GM18907 (cell line): ENCODE measurements around the gene ARHGAP40.

Experiments used
- ATAC-seq: cut with Tn5 transposase; IDR thresholded peaks from one replicate; pipeline ENCODE4 v1.9.1; 2021; ENCODE audit warnings: mild to moderate bottlenecking, moderate library complexity; ENCODE audit not compliant: unreplicated experiment

Gene ARHGAP40

DNA sequence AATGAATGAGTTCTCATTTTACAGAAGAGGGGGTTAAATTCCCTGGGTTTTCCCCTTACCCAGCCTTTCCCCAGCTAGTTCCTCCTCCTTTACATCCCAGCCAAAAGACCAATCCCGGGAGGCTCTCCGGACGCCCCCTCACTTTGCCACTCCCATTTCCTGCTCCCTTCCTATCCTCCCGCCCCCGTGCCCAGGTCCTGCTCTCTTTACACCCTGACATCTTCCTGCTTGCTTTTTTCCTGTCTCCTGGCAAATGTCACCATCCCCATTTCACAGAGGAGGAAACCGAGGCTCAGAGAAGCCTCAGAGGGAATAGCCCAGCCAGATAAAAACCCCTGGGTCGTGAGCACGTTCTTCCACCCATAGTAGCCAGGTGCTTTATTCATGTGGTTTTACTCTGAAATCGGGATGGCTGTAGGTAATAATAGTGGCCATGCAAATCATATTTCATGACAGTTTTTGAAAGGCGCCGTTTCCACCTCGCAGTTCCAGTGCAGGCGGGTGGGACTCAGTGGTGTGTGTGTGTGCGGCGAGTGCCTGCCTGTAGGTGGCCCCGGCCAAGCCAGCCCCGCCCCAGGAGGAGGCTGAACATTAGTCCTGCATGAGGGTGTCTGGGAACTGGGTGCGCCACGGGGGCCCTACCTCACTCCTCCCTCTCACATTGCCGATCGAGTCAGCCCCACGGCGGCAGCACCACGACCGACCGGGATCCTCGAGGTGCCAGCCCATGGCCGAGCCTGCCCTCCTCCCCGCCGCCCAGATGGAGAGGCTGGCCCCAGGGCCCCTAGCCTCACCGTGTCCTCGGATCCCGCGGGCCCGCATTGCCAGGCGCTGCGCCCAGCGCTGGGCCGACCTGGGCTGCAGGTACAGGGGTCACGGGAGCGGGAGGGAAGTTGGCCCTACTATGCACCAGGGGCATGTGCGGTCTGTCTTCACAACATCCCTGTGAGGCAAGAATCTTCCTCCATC lies at the start of gene ARHGAP40:
ARHGAP40 (plus strand) TSS at position 594 of the 969 bp plus-strand sequence.
- no peak for ATAC-seq

DNA sequence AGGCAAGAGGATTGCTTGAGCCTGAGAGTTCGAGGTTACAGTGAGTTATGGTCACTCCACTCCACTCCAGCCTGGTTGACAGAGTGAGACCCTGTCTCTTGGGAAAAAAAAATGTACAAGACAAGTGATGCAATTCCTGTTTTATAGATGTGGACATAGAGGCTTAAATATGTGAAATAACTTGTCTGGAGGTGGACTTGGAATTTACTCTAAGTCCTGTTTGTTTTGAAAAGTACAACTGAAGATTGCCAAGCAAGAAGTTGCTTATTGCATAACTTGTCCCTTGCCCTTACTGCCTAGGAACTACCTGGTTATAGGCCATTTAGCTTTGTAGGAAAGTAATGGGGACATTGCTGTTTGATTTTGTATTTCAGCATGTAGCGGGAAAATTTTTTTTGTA lies 46.6 kb upstream of the ARHGAP40 start:
- no peak for ATAC-seq

DNA sequence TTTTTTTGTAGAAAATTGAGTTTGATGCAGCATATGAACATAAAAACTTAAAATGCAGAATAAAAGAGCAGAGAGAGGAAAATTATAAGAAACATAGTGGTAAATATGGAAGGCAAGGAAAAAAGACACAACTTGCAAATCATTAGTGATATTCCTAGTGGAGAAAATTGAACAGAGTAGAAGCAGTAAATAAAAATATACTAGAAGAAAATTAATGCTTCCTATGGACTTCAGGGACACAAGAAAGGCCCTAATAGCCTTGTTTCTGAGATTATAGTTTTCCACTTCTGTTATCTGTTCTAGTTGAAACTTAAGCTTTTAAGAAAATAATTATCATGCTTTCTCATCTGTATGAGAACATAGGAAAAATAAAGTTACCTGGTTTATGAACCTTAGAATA lies 46.2 kb upstream of the ARHGAP40 start:
- ATAC-seq: no peak

DNA sequence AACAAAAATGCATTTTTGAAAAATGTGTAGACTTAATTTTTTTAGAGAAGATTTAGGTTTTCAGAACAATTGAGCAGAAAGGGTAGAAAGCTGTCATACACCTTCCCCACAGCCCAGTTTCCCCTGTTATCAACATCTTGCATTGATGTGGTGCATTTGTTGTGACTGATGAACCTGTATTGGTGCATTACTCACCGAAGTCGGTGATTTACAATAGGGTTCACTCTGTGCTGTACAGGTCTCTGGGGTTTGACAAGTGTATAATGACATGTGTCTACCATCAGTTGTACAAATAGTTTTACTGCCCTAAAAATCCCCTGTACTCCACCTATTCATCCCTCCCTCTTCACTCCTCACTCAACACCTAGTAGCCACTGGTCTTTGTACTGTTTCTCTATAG lies 44.4 kb upstream of the ARHGAP40 start:
- no peak for ATAC-seq

DNA sequence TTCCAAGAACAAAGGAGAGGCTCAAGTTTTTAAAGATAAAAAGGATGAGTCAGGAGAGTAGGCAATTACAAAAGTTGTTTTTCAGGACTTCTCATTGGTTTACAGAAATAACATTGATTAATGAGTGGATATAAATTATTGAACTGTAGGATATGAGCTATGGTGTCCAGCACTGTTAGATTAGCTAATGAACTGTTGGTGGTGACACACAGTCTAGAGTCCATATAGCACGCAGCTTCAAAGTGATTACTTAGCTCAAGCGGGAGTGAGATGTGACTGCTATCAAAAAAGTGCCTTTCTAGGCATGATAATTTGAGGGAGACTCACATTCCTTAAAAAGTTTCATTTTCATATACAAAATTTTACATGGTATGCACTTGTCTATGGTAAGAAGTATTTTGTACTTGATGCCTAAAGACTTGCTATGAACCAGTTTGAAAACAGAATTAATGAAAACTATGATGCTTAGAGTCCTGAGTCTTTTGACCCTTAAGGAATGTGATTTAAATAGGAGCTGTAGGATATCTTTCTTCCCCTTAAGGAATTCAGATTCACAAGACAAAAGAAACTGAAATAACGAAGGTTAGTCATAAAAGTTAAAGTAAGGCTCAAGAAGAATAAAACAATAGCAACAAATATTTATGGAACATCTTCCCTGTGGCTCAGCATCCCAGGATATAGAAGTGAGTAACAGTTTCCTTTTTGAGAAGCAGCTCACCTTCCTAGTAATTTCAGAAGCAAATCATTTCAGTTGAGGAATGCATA lies 42.8 kb upstream of the ARHGAP40 start:
- no peak for ATAC-seq

DNA sequence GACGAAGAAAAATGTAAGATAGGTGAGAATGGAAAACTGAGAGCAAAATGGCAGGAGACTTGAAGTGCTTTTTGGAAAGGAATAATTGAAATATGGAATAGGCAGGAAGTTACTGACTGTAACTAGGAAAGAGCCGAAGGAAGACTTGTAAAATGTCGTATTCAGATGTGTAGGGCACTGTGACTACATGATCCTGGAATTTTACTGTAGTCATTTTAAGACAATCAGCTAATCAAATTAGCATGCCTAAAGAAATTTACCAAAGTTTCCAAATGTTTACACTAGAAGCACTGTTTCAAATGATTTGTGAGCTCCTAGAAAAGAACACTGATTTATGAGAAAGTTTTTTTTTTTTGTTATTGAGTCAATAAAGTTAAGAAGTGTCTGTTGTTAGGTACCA lies 41.8 kb upstream of the ARHGAP40 start:
- no peak for ATAC-seq

DNA sequence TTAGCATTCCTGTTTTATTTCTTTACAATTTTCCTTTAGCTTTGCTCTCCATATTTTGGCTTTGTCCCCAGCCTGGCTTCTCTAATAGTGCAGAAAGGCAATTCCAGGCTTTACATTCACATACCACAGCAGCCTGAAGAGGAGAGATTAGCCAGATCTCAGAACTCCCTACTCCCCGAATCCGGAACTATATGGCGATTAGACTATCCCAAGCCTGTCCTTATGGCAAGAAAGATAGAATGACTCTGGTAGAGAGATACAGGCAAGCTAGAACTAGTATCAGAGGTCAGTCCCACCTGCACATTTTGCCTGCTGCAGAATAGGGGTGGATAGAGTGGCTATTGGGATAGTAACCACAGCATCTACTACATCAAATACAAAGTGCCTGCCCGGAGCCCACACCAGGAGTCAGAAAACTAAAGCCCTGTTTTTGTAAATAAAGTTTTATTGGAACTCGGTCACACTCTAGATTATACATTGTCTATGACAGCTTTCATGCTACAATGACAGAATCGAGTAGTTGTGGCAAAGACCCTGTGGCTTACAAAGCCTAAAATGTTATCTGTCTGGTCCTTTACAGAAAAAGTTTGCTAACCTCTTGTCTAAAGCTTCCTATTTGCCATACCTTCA lies 37.7 kb upstream of the ARHGAP40 start:
- no peak for ATAC-seq

DNA sequence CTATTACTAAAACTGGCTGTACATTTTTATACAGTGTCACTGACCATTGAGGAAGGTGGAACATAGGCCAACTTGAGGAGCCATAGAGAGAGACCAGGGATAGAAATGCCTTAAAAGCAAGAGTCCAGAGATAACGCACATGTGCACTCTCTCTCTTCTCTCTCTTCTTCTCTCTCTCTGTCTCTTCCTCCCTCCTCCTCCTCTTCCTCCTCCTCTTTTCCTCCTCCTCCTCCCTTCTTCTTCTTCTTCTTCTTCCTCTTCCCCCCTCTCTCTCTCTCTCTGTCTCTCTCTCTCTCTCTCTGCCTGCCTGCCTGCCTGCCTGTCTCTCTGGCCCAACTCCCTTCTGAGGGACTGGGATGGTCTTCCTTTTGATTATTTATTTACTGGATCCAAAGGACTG lies 36.9 kb upstream of the ARHGAP40 start:
- ATAC-seq: no peak

DNA sequence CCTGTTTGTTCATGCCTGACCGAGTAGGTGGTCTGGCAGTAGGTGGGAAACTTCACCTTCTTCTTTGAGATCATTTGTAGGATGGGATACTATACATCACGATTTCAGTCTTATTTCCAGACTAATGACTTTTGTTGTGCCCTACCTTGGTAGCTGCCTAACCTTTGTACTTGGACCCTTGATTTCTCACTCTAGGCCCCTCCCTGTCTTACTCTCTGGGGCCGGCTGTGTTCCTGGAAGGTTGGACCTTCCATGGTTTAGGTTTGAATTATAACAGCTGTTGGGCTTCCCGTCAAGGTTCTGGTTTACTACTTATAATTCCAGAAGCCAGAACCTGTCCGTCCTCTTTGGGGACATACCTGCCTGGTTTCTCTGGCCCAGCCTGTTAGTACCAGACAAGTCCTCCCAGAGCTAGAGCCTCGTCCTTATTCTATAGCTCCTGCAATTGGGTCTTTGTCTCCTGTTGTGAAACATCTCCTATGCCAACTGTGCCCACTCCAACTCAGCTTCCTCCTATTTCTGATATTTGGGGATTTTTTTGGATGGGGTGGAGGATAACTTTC lies 35.5 kb upstream of the ARHGAP40 start:
- ATAC-seq: no peak

DNA sequence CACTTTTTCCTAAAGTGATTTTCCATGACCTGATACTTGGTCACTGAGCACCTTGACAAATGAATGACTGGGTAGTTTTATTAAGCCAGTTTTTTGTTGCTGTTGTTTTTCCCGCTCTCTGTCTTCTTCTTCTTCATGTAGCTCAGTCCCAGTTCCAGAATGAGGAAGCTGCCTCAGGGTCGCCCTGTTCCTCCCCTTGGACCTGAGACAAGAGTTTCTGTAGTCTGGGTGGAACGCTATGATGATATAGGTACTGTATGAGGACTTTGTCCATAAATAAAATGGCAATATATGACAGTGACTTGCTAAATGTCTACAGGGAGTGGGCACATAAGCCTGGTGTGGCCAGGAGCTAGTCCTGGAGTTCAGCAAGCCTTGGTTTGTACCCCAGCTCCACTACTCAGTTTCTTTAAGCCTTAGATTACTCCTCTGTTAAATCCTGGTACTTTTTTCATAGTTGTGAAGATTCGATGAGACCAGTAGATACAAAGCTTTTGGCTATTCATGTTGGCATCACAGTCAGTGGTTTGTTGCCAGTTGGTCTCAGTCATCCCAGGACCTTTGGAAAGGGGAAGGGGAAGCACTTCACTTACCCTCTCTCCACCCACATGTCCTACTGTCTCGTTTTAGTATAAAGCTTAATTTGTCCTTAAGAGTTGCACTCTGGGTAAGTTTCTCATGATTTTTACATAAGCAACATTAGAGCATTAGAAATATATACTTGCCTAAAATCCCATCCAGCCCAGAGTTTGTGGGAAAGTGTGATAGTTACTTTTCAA lies 31.7 kb upstream of the ARHGAP40 start:
- ATAC-seq: no peak

DNA sequence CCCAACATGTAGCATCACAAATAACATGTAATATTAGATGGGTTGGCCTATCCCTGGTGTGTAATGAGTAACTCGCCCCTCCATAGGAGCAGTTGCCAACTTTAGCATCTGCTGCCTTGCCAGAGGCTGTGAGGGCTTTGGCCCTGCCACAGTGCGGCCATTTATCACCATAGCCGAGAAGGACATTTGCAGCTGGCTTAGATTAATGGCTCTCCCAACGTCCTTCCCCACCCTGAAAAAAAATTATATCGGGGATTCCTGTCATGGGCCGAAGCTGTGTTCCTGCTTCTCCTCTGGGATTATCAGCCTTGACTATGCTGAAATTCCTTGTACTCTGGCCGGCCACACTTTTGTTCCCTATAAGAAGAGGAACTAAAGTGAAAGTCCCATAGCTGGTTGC lies 28.2 kb upstream of the ARHGAP40 start:
- no peak for ATAC-seq

DNA sequence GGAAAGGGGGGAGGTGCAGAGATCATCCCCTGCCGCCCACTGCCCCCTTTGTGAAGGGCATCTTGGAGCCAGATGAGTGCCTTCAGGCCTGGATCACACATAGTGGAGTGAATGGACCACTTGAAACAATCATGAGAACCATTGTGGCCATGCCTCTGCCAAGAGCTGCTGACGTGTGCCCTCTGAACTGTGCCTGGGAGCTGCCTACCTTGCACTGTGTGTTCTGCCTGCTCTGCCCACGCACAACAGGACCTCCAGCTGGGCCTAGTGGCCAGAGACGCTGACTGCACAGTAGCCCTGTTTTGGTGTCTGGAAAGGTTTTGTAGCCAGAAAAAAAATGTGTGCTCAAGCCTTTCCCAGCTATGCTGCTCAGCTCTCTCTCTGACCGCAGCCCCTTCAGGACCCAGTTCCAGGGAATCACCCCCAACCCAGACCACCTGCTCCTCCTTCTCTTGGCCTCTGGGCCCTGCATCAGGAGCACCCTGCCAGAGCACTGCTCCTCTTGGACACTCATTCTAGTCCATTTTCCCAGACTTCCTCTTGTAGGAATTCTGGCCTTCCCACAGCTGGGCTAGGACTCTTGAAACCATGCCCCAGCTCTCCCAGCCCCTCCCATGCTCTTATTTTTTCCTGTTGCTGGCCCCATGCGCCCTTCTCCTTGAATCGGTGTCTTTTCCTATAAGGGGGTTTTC lies 22.2 kb upstream of the ARHGAP40 start:
- no peak for ATAC-seq

DNA sequence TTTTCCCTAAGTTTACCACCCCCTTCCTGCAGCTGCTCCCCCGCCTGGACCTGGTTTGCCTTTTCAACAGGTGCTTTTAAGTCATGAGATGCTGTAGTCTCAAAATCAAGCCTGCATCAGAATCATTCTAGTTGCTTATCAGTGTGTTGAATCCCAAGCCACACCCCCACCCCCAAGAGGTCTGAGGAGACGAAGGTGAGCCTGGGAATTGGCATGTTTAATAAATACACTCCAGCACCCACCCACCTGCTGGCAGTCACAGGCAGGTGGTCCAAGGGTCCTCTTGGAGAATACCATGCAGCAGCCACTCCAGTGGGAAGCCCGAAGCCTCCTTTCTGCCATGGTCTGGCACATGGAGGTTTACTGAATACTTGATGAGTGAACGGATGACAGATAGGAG lies 21.7 kb upstream of the ARHGAP40 start:
- no peak for ATAC-seq

DNA sequence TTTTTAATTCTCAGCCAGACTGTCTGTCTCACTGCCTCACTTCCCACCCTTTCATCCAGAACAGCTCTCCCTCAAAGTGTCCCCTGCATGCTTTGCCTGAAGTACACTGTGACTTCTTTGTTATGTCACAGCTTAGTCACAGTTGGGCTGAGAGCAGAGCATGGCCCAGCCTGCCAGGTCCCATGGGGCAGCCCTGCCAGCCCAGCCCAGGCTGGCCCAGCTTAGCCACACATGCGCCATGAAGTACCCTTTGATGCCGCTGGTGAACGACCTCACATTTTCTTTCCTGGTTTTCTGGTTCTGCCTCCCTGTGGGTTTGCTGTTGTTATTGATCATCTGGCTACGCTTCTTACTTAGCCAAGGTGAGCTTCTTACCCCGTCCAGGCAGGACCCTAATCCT lies 20.6 kb upstream of the ARHGAP40 start, which contains the start of gene ADIG:
ADIG (plus strand) TSS at position 185 of the 400 bp plus-strand sequence; CDS start at position 239, 54 bp downstream.
- ATAC-seq: no peak

DNA sequence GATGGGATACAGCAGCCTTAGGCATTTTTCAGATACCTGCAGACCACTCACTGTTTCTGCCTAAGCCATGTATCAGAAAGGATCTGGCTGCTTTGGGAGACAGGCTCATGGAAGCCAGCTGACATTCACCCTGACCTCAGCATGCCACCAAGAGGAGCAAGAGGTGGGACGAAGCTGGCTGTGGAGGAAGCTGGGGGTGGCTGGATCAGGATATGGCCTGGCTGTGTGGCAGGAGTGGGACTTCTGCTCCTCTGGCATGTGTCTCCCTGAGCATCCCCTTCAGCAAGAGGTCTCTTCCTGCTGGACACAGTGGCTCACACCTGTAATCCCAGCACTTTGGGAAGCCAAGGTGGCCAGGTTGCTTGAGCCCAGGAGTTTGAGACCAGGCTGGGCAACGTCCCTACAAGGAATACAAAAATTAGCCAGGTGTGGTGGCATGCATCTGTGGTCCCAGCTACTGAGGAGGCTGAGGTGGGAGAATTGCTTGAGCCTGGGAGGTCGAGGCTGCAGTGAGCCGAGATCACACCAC lies 19.7 kb upstream of the ARHGAP40 start:
- ATAC-seq: no peak

DNA sequence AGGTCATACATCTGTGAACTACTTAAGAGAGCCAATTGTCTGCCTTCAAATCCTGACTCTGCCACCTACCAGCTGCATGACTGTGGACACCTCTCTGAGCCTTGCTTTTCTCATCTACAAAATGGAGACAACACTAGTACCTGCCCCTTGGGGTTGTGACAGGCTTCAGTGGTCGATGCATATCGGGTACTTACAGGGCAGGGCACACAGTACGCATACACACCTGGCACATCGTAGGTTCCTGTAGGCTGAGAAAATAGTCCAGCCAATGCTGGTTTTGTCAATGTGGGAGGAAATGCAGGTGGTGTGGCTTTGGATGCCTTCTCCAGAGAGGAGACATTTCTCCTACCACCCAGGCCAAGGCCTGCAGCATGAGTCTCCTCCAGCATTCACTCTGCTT lies 18.3 kb upstream of the ARHGAP40 start:
- ATAC-seq: no peak

DNA sequence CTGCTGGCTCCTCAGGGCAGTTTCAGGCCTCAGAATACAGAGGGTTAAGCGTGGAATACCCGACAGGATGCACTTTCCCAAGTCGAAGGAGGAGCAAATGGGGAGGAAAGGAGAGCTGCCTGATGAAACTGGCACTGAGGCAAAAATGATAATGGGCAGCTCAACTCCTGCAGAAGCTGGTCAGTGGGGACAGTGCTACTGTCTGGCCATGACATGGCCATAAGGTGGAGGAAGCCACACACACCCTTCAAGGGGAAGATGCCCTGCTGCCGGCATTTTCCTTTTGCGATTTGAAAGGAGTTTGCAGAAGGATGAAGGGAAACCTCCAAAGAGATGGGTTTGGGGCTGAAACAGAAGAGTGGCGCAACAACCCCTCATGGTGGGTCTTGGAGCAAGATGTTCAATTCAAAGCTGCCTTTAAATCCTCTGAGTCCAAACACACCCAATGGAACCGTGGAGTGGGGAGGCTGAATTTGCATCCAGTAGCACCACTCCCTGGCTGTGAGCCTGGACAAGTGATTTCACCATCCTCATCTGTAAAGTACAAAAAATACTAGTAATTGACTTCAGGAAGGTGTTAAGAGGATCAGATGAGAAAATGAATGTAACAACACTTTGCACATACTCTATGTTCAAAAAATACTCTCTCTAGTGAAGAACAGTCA lies 17.4 kb upstream of the ARHGAP40 start:
- no peak for ATAC-seq

DNA sequence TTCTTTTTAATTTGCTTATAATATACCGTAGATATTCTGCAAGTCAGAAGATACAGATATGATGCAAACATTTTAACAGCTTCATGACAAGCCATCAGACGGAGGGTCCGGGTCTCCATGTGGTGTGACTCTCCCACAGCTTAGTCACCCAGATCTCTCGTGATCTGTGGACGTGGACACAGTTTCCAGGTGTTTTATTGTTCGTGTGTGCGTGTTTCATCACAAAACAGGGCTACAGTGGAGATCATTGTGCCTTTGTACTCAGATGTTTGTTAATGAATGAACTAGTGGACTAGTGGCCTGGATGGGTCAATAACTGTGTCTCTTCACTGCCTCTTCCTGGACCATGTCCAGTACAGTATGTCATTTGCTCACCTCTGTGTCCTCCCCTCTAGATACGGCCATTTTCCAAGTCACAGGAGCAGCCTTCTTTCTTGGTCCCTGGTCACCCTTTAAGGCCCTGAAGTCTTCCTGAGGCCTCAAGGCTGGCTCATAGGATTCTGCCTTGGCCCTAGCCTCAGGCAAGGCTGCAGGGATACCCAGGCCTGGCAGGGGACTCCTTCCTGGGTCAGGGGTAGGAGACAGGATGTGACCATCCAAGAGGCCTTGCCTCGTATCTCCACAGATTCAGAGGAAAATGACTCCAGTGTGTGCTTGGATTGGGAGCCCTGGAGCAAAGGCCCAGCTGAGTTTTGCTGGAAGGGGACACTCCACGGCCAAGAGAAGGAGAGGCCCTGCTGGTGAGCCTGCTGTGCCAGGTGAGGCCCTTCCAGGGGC lies 16.0 kb upstream of the ARHGAP40 start:
- ATAC-seq: no peak
